IPS-20b (cell line): Measurements from ENCODE around the gene GREB1L.

Source experiments
- H3K27ac ChIP-seq: one replicate; pipeline ENCODE4 v1.5.1; 2013; ENCODE audit warnings: low read length
- H3K27me3 ChIP-seq: 2 replicates; pipeline ENCODE4 v1.6.1; 2013; ENCODE audit warnings: mild to moderate bottlenecking, low read length, inconsistent platforms; ENCODE audit not compliant: insufficient read depth
- H3K36me3 ChIP-seq: 2 replicates; pipeline ENCODE4 v1.6.1; 2013; ENCODE audit warnings: low read depth, mild to moderate bottlenecking, inconsistent platforms, low read length, moderate library complexity; ENCODE audit not compliant: insufficient read depth
- H3K4me1 ChIP-seq: 2 replicates; pipeline ENCODE4 v1.6.1; 2013; ENCODE audit warnings: mild to moderate bottlenecking, control low read depth, inconsistent platforms, low read length, moderate library complexity; ENCODE audit not compliant: insufficient read depth
- H3K4me3 ChIP-seq: 2 replicates; pipeline ENCODE4 v1.5.1; 2013; ENCODE audit warnings: mild to moderate bottlenecking, low read length, inconsistent platforms
- H3K9ac ChIP-seq: 2 replicates; pipeline ENCODE4 v1.6.1; 2013; ENCODE audit warnings: low read depth, mild to moderate bottlenecking, inconsistent platforms, low read length, moderate library complexity
- H3K9me3 ChIP-seq: 2 replicates; pipeline ENCODE4 v1.6.1; 2013; ENCODE audit warnings: mild to moderate bottlenecking, low read depth, low read length, inconsistent platforms; ENCODE audit not compliant: insufficient read depth

The GREB1L gene

GRCh38 chr18:21546423-21546822, 304.4 kb downstream of the GREB1L start:
- no peaks in the 10 kb centered on the region for H3K4me1 ChIP-seq
- no peaks in the 10 kb centered on the region for H3K27me3 ChIP-seq
- no peak overlapping the region for H3K4me3 ChIP-seq
- H3K9ac ChIP-seq = no peak overlapping the region
- no peaks in the 10 kb centered on the region for H3K9me3 ChIP-seq
- H3K27ac ChIP-seq = no peak overlapping the region
- H3K36me3 ChIP-seq = peaks cover 25% of the 10 kb centered on the region

- no peaks in the 10 kb centered on the region for H3K9me3 ChIP-seq
- H3K36me3 ChIP-seq = peaks cover 36% of the 10 kb centered on the region
- no peaks in the 10 kb centered on the region for H3K27me3 ChIP-seq
- H3K4me3 ChIP-seq = no peak overlapping the region
- no peak overlapping the region for H3K9ac ChIP-seq
- no peaks in the 10 kb centered on the region for H3K4me1 ChIP-seq
- H3K27ac ChIP-seq = no peak overlapping the region
These were observed 306.6 kb downstream of the GREB1L start for GRCh38 chr18:21548647-21549046.

GRCh38 chr18:21550510-21550970, 308.5 kb downstream of the GREB1L start:
- H3K4me1 ChIP-seq = no peaks in the 10 kb centered on the region
- H3K9me3 ChIP-seq = no peaks in the 10 kb centered on the region
- peaks cover 36% of the 10 kb centered on the region for H3K36me3 ChIP-seq
- no peak overlapping the region for H3K27ac ChIP-seq
- H3K27me3 ChIP-seq = no peaks in the 10 kb centered on the region
- H3K4me3 ChIP-seq = no peak overlapping the region
- H3K9ac ChIP-seq = no peak overlapping the region

GRCh38 chr18:21557607-21558253, 315.7 kb downstream of the GREB1L start:
- Histone ChIP-seq H3K9me3 (no peaks in the 10 kb centered on the region), H3K4me3 (no peak overlapping the region), H3K4me1 (no peaks in the 10 kb centered on the region), H3K36me3 (peaks cover 56% of the 10 kb centered on the region), H3K9ac (no peak overlapping the region), H3K27me3 (no peaks in the 10 kb centered on the region), H3K27ac (no peak overlapping the region)

GRCh38 chr18:21559195-21559594, 317.2 kb downstream of the GREB1L start:
- H3K9me3 ChIP-seq = no peaks in the 10 kb centered on the region
- H3K27me3 ChIP-seq = no peaks in the 10 kb centered on the region
- peaks cover 64% of the 10 kb centered on the region for H3K36me3 ChIP-seq
- H3K4me3 ChIP-seq = no peak overlapping the region
- H3K4me1 ChIP-seq = no peaks in the 10 kb centered on the region
- H3K27ac ChIP-seq = no peak overlapping the region
- no peak overlapping the region for H3K9ac ChIP-seq

GRCh38 chr18:21571772-21572171, 329.7 kb downstream of the GREB1L start:
- Histone ChIP-seq H3K4me1 (no peaks in the 10 kb centered on the region), H3K9me3 (no peaks in the 10 kb centered on the region), H3K27ac (no peak overlapping the region), H3K4me3 (no peak overlapping the region), H3K36me3 (peaks cover 89% of the 10 kb centered on the region), H3K9ac (no peak overlapping the region), H3K27me3 (no peaks in the 10 kb centered on the region)
